HG03135 (cell line): ENCODE measurements around the gene LSM3.

Experiments used
- ATAC-seq: cut with Tn5 transposase; IDR thresholded peaks from one replicate; pipeline ENCODE4 v1.9.1; 2021; ENCODE audit warnings: mild to moderate bottlenecking, moderate library complexity; ENCODE audit not compliant: unreplicated experiment

Gene LSM3

DNA sequence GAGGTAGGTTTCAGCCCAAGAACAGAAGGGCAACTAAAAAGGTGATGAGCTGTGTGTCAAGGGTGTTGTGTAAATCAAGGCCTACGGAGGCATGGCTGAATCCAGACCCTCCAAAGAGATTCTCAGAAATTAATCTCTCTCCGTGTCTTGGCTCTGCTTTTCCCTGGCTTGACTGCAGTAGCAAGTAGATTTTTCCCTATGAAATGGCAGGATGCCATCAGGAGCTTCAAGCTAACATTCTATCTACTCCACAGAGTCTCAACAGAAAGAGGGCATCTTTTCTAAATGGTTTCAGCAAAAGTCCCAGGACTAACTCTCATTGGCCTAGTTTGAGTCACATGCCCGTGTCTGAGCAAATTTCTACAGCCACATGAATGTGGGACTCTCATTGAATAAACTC lies 58.3 kb downstream of the LSM3 start:
- ATAC-seq: no peak

GRCh38 chr3:14237457-14237856 lies 58.8 kb downstream of the LSM3 start:
- no peak for ATAC-seq

DNA sequence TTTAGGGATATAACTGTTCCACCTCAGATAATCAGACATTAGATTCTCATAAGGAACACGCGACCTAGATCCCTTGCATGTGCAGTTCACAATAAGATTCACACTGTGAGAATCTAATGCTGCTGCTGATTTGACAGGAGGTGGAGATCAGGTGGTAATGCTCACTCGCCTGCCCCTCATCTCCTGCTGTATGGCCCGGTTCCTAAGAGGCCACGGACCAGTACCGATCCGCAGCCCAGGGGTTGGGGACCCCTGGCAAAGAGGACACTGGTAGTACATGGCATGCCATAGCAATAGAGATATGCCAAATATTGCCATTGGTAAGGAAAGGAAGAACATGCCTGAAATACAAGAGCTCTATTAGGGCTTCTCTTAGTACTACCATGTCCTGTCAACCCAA lies 59.7 kb downstream of the LSM3 start:
- no peak for ATAC-seq

DNA sequence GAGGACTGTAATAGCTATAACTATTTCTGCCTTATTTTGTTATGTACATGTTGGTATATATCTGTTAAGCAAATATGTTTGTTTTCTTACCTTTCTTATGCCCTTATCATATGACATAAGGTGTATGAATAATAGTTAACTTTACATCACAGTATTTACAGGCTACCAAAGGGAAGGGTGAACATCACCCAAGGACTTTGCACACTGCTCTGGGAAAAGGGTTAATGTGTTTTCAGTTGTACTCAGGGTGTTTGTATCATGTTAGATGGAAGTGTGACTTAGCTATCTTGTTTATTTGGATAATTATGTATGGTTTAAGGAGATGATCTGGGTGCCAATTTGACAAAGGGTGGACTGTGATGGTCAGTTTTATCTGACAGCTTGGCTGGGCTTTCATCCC lies 60.3 kb downstream of the LSM3 start:
- no peak for ATAC-seq

GRCh38 chr3:14239940-14240339 lies 61.3 kb downstream of the LSM3 start:
- no peak for ATAC-seq

- ATAC-seq: no peak
Observed at GRCh38 chr3:14240366-14240765, 61.7 kb downstream of the LSM3 start.

DNA sequence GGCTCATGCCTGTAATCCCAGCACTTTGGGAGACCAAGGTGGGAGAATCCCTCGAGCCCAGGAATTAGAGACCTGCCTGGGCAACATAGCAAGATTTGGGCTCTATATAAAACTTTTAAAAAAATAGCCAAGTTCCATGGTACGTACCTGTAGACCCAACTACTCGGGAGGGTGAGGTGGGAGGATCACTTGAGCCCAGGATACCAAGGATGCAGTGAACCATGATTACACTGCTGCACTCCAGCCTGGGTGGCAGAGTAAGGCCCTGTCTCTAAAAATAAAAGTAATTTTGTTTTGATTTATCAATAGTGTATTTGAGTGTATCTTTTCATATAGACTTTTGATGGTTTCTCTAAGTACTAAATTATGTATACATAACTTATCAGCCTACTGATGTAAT lies 63.1 kb downstream of the LSM3 start:
- no peak for ATAC-seq

GRCh38 chr3:14242490-14243311 lies 64.1 kb downstream of the LSM3 start:
- ATAC-seq: no peak

DNA sequence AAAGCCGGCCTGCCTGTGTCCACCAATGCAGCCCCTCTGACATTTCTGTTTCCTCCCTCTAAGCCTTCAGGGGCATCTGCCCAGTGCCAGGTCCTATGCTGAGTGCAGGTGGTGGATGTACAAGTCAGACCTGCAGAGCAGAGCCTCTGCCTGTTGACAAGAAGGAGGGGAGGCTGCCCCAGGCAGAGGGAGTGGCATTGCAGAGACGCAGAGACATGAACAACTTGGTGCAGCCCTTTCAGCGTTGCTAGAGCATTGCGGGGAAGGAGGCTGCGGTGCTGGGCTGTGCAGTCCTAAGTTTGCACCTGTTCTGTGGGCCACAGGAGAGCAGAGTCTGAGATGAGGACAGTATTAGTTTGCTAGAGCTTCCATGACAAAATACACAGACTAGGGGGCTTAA lies 65.2 kb downstream of the LSM3 start:
- no peak for ATAC-seq

GRCh38 chr3:14244521-14245247 lies 66.1 kb downstream of the LSM3 start:
- ATAC-seq: no peak

DNA sequence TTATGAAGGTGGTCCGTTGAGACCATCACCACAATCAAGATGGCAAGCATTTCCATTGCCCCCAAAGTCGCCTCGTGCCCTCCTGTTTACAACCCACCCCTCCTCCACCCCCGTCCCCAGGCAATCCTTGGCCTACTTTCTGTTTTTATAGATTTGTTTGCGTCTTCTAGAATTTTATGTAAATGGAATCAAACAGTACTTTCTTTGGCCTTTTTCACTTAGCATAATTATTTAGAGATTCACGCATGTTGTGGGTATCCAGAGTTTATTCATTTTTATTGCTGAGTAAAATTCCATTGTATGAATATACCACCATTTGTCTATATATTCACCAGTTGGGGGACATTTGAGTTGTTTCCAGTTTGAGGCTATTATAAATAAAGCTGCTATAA lies 66.6 kb downstream of the LSM3 start:
- ATAC-seq: no peak

DNA sequence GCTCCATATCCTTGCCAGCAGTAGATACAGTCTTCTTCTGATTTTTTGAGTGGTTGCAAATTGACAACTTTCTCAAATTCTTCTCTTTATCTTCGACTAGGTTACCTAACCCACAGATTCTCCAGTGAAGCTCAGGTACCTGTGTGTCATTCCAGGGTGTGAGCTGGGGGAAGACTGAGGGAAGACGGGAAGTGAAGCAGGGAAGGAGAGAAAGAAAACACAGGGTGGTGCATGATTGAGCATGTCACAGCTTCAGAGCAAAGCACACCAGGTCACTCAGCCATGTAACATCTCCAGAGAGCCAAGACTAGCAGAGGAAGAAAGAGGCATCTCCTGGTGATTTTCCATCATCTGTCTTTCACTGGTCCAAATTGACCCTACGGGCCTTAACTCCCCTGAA lies 67.2 kb downstream of the LSM3 start:
- no peak for ATAC-seq

DNA sequence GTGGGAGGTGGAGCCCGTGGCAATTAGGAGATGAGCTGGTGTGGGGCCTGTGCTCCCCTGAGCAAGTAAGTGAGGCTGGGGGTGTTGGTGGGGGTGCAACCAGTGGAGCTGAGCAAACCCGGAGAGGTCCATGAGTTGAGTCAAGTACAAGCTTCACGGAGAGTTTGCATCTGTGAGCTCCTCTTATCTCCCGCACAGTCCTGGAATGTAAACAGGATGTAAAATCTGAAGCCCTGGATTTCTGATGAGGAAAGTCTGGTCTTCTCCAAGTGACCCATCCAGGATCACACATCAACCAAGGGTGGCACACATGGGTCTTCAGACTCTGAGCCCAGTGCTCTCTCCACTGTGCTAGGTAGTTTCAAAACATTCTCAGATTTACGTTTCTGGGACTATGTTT lies 67.8 kb downstream of the LSM3 start:
- no peak for ATAC-seq

GRCh38 chr3:14248477-14248848 lies 69.8 kb downstream of the LSM3 start:
- no peak for ATAC-seq

DNA sequence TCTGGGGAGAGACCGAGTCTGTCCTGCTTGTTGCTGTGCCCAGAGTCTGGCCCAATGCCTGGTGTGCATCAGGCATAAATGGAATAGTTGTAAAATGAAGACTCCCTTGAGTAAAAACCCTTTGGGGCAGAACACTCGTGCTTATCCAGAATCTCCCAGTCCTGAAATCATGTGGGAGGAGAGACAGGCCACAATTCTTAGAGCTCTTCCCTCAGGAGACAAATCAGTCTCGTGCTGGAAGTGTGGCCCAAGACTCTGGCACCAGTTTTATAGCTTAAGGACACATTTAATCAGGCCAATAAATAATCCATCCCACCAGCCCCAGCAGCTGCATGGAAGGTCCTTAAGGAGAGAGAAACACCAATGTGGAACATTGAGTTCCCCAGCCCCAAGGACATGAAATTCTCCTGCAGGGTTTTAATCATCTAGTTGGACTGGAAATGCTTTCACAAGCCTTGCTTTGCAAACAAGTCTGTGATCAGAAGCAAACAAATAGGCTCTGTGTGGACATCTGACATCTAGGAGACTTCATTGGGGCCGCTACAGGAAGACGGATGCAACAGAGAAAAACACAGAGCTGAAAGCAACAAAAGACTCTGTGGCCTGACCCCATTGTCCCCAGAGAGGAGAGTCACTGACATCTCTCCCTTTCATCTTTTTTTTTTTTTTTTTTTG lies 70.4 kb downstream of the LSM3 start:
- no peak for ATAC-seq
